VCaP (cell line): ENCODE measurements around the gene BAIAP2L2.
"Not testable (repeated sequence)": the region's sequence is repeated elsewhere in the genome, so short reads cannot be mapped to it uniquely, and the experiment has no call there.

Experiments
- H3K27ac ChIP-seq: fragments of 450-650 bp; 2 replicates; pipeline ENCODE4 v1.5.1; 2017
- TF ChIP-seq, protein P1 (sequence below): fragments of 450-650 bp; conservative IDR thresholded peaks from 2 replicates; pipeline ENCODE4 v1.5.1; 2017; ENCODE audit warnings: mild to moderate bottlenecking, moderate library complexity

Gene BAIAP2L2

DNA sequence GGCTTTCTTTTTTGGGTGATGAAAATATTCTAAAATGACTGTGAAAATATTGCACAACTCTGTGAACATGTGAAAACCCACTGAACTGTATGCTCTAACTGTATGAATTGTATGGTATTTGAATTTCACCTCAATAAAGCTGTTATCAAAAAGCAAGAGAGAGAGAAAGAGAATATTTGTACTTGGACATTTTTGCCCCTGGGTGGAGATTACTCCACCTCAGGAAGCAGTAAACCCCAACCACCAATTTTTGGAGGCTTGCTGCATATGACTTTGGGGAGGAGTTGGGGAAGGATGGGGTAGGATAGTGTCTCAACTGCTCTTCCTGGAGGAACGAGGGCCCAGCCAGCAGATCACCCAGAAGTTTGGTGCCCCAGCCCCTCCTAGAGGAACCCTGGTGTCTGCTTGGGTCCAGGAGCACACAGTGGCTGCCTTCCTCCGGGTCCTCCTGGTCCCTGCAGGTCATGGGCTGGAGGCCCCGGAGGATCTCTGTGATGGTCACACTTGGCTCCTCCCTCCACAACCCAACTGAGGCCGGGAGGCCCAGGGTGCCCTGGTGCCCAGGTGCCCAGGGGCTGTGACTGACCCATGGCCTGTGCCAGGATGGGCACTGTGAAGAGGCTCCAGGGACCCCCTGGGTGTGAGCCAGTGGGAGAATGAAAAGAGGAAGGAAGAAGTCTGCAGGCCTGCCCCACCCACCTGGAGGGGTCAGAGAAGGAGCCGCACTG, 68.6 kb downstream of the BAIAP2L2 start:
- H3K27ac ChIP-seq, result no peak overlapping the region
- TF ChIP-seq, protein P1, sequence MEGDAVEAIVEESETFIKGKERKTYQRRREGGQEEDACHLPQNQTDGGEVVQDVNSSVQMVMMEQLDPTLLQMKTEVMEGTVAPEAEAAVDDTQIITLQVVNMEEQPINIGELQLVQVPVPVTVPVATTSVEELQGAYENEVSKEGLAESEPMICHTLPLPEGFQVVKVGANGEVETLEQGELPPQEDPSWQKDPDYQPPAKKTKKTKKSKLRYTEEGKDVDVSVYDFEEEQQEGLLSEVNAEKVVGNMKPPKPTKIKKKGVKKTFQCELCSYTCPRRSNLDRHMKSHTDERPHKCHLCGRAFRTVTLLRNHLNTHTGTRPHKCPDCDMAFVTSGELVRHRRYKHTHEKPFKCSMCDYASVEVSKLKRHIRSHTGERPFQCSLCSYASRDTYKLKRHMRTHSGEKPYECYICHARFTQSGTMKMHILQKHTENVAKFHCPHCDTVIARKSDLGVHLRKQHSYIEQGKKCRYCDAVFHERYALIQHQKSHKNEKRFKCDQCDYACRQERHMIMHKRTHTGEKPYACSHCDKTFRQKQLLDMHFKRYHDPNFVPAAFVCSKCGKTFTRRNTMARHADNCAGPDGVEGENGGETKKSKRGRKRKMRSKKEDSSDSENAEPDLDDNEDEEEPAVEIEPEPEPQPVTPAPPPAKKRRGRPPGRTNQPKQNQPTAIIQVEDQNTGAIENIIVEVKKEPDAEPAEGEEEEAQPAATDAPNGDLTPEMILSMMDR, result no peak

DNA sequence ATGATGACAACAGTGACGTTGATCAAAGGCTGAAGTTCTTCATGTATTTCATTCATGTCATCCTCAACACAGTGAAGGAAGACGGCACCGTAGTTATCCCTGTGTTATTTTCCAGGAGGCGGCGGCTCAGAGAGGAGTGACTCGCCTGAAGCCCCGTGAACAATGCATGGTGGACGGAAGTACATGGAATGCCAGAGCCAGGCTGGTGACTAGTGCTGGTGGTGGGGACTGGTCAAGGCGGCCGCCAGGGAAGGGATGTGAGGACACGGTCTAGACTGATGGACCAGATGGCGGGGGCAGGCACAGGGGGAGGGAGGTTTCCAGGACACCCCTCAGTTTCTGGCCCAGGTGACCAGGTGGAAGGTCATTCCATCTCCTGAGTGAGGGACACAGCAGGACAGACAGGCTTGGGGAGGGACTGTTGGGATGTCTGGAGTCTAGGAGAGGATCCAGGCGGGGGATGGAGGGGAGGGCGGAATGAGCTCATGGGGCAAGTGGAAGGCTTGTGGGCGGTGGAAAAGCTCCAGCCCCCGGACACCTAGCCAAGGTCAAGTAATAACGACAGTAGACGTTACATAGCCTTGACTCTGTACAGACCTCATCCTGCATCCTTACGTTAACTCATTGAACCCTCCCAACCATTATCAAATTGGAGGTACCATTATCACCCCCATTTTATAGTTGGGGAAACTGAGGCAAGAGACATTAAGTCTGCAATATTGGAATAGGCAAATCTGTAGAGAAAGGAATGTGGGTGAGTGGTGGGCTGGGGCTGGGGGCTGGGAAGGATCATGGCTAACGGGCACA, 69.3 kb downstream of the BAIAP2L2 start:
- no peak overlapping the region for H3K27ac ChIP-seq
- TF ChIP-seq, protein P1, result no peak

DNA sequence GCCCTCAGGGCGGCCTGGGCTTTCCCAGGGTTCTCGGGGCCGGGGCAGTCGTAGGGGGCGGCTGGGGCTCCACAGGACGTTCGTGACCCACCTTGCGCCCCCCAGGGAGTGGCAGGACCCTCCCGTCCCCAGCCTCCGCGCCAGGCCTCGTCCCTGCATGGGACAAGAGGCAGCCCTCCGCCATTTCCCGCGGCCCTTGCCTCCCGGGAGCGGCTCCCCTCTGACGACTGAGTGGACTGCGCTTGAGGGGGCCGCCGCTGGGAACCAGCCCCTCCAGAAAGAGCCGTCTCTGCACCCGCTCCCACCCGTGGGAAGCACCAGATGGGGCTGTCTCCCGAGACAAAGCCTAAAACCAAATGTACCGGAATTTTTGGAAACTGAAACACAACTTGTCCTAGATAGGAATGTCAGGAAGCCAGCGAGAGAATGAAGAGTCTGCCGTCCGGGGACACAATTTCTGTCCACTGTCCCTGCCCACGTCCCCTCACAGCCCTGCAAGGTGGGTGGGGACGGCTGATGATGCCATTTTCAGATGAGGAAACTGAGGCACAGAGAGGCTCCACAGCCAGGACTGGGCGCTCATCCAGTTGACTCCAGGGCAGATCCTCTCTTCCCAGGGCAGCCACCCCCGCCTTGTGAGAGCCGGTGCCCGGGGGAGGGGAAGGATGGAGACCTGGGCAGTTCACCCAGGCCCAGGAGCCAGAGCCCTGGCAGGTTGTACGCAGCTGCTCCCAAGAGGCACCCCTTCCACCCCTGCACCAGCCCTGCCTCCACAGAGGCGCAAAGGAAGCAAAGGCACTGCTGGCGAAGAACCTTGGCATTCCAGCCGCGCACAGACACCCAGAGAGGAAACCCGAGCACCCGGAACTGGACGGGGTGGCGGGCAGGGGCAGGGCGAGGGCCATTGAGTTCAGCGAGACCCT, 71.3 kb downstream of the BAIAP2L2 start:
- TF ChIP-seq, protein P1, result no peak

DNA sequence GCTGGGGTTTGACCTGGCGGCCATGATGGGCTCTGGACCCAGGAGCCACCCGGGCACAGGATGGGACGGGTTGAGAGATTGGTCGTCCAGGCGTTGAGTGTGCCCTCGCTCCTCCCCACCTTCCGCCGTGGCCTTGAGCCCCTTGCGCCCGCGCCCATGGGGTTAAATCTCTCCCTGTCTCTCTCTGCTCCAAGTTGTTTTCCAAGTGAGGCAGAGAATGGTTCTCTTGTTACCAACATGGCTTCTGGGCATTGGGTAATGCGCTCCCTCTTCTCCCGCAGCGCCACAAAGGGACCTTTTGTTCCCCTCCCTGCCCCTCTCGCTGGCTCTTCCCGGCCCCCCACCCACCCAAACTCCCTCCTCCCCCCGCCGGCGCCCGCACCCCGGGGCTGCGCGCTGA, 72.1 kb downstream of the BAIAP2L2 start:
- TF ChIP-seq, protein P1, result no peak
- no peak overlapping the region for H3K27ac ChIP-seq

More for the DNA sequence above, 71.3 kb downstream of the BAIAP2L2 start:
- no peak overlapping the region for H3K27ac ChIP-seq

DNA sequence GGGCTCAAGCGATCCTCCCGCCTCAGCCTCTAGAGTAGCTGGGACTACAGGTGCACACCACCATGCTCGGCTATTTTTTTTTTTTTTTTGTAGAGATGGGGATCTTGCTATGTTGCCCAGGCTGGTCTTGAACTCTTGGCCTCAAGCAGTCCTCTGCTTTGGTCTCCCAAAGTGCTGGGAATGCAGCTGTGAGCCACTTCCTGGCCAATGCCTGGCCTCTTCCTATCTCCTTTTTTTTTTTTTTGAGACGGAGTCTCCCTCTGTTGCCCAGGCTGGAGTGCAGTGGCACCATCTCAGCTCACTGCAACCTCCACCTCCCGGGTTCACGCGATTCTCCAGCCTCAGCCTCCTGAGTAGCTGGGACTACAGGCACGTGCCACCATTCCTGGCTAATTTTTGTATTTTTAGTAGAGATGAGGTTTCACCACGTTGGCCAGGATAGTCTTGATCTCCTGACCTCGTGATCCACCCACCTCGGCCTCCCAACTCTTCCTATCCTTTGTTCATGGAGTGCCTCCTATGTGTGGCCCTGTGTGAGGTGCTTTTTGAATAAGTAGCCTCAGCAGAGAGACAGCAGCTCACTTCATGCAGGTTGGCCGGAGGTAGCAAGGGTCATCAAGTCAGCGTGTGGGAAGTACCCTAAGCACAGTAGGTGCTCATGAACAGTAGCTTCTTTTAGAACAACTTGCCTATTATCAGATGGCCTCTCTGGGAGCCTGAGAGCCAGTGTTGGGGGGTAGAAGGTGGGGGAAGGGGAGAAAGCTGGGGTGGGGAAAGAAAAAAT, 72.9 kb downstream of the BAIAP2L2 start:
- H3K27ac ChIP-seq, result not testable (repeated sequence)

DNA sequence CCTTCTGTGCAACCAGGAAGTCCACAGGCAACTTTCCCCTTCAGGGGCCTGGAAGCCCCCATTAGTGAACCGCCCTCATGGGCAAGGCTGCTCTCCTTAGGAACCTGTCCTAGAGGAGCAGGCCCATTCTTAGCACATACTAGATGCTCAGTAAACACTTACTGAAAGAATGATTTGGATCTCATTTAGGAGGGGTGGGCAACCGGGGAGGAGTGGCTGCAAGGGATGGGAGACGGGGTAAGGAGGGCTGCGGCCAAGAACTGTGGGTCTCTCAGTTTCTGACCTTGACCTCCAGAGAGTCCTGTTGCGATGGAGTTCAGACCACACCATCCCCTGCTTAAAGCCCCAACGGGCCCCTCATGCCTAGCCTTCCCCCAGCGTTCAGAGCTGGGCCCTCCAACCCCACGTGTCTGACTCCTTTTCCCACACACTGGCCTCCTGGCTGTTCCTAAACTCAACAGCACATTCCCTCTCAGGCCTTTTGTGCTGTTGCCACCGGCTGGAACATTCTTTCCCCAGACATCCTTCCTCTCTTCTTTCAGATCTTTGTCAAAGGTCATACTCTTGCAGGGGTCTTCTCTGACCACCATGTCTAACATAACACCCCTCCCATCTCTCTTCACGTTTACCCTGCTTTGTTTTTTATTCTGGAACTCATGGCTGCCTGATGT, 74.0 kb downstream of the BAIAP2L2 start:
- TF ChIP-seq, protein P1, result no peak
- H3K27ac ChIP-seq, result no peak overlapping the region

DNA sequence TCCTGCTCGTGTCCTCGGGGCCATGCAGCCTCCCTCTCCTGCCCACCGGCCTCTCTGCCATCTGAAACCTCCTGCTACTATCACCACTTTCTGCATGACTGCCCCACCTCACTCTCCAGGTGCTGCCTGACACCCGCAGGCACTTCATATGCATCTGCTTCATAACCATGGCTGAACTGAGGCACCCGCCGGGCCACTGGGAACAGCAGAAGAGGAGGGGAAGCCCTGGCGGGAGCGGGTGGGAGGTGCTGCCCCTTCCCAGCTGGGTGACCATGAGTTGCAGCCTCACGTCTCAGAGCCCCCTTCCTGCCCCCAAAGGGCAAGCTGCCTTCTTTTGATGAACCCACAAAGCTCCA, 75.0 kb downstream of the BAIAP2L2 start:
- TF ChIP-seq, protein P1, result no peak

More for the DNA sequence above, 75.0 kb downstream of the BAIAP2L2 start:
- no peak overlapping the region for H3K27ac ChIP-seq
